Stimulated activated CD4-positive, alpha-beta T cell treated with anti-CD3 and anti-CD28 coated beads, Interleukin-12 subunit alpha, Interleukin-12 subunit beta, amount 100 ng/mL, for 4 hours (primary cell): ENCODE results near the gene PGGHG.
"Not testable (repeated sequence)": the region's sequence is repeated elsewhere in the genome, so short reads cannot be mapped to it uniquely, and the experiment has no call there.

Experiments
- DNase-seq: peaks from one replicate; pipeline ENCODE4 v3.0.0-alpha.2; 2020

PGGHG gene

GRCh38 chr11:285894-286220, 3.1 kb upstream of the PGGHG start:
- no peak for DNase-seq

- DNase-seq = not testable (repeated sequence)
Measured at GRCh38 chr11:286977-287820, 1.7 kb upstream of the PGGHG start.

GRCh38 chr11:287821-288477, 977 bp upstream of the PGGHG start:
- no peak for DNase-seq

- no peak for DNase-seq
Measured at GRCh38 chr11:289398-289711, 429 bp downstream of the PGGHG start.

- DNase-seq = no peak
Measured at GRCh38 chr11:289712-290620, 1.0 kb downstream of the PGGHG start.

GRCh38 chr11:290621-291231, 1.8 kb downstream of the PGGHG start:
- no peak for DNase-seq

GRCh38 chr11:291281-292210, 2.6 kb downstream of the PGGHG start:
- DNase-seq = no peak

- no peak for DNase-seq
Measured at GRCh38 chr11:292211-293121, 3.5 kb downstream of the PGGHG start.

GRCh38 chr11:293271-293851, 4.4 kb downstream of the PGGHG start:
- no peak for DNase-seq

- no peak for DNase-seq
Measured at GRCh38 chr11:293852-294661, 5.1 kb downstream of the PGGHG start.

- no peak for DNase-seq
Measured at GRCh38 chr11:294780-295179, 5.9 kb downstream of the PGGHG start.

- no peak for DNase-seq
Measured at GRCh38 chr11:295351-296170, 6.6 kb downstream of the PGGHG start.

GRCh38 chr11:296171-297050, 7.5 kb downstream of the PGGHG start:
- no peak for DNase-seq

GRCh38 chr11:297051-297585, 8.2 kb downstream of the PGGHG start:
- no peak for DNase-seq

- no peak for DNase-seq
Measured at GRCh38 chr11:297586-298405, 8.9 kb downstream of the PGGHG start.

- no peak for DNase-seq
Measured at GRCh38 chr11:298406-299065, 9.6 kb downstream of the PGGHG start.
